HG03342 (cell line): Measurements from ENCODE around the gene APC2.

Experiments
- ATAC-seq: cut with Tn5 transposase; IDR thresholded peaks from one replicate; pipeline ENCODE4 v1.9.1; 2021; ENCODE audit warnings: mild to moderate bottlenecking, moderate library complexity; ENCODE audit not compliant: unreplicated experiment

The APC2 gene

GRCh38 chr19:1446713-1447481 lies 3.0 kb upstream of the APC2 start:
- ATAC-seq: no peak

- no peak for ATAC-seq
These were observed 2.4 kb upstream of the APC2 start for GRCh38 chr19:1447504-1447903.

- no peak for ATAC-seq
These were observed 2.0 kb upstream of the APC2 start for GRCh38 chr19:1447944-1448343.

- ATAC-seq: no peak
These were observed 1.1 kb downstream of the APC2 start for GRCh38 chr19:1450735-1451731.

GRCh38 chr19:1451916-1452801 lies 2.2 kb downstream of the APC2 start:
- no peak for ATAC-seq

- ATAC-seq: no peak
These were observed 3.0 kb downstream of the APC2 start for GRCh38 chr19:1452802-1453524.

- no peak for ATAC-seq
These were observed 3.8 kb downstream of the APC2 start for GRCh38 chr19:1453525-1454364.

GRCh38 chr19:1455002-1455335 lies 5.0 kb downstream of the APC2 start:
- no peak for ATAC-seq

- no peak for ATAC-seq
These were observed 5.6 kb downstream of the APC2 start for GRCh38 chr19:1455336-1456120.

GRCh38 chr19:1456121-1456900 lies 6.4 kb downstream of the APC2 start:
- no peak for ATAC-seq

GRCh38 chr19:1457031-1457739 lies 7.3 kb downstream of the APC2 start:
- ATAC-seq: no peak

GRCh38 chr19:1457892-1458291 lies 8.0 kb downstream of the APC2 start:
- no peak for ATAC-seq

GRCh38 chr19:1459479-1459878 lies 9.6 kb downstream of the APC2 start:
- no peak for ATAC-seq

- ATAC-seq: no peak
These were observed 10.4 kb downstream of the APC2 start for GRCh38 chr19:1460033-1460995.

- no peak for ATAC-seq
These were observed 11.9 kb downstream of the APC2 start for GRCh38 chr19:1461862-1462261.
